Fibroblast of lung (primary cell): ENCODE data around the gene NHERF2. TPM values are rescaled to one million over a fixed set of nuclear protein-coding genes. Genes with fewer than 3 reads are reported as not detected.
A peak's percentile ranks its signal among the peaks of the same experiment; 100 is the strongest.

Experiments used
- DNase-seq, 2 donors: peaks; one replicate each; pipeline versions ENCODE4 v3.0.0 to v3.0.0-alpha.2; 2010; ENCODE audit warnings: low read depth in 2 of 2
- H2AFZ ChIP-seq: 2 replicates; pipeline ENCODE4 v1.5.1; 2012; ENCODE audit warnings: low read length, control low read depth, inconsistent platforms
- H3K27ac ChIP-seq: 2 replicates; pipeline ENCODE4 v1.5.1; 2011; ENCODE audit warnings: low read length, control low read depth; ENCODE audit not compliant: insufficient read depth
- H3K27me3 ChIP-seq: 2 replicates; pipeline ENCODE4 v1.5.1; 2011; ENCODE audit warnings: mild to moderate bottlenecking, low read length; ENCODE audit not compliant: control insufficient read depth, insufficient read depth
- H3K36me3 ChIP-seq: 2 replicates; pipeline ENCODE4 v1.5.1; 2011; ENCODE audit warnings: low read length; ENCODE audit not compliant: control insufficient read depth, insufficient read depth
- H3K4me1 ChIP-seq: 2 replicates; pipeline ENCODE4 v1.5.1; 2011; ENCODE audit warnings: low read length; ENCODE audit not compliant: control insufficient read depth, insufficient read depth; ENCODE audit errors: extremely low read depth
- H3K4me2 ChIP-seq: 2 replicates; pipeline ENCODE4 v1.5.1; 2011; ENCODE audit warnings: low read length, control low read depth; ENCODE audit not compliant: insufficient read depth; ENCODE audit errors: extremely low read depth
- H3K4me3 ChIP-seq, 4 experiments: fragments of 200-600 bp in 1 of 4; sonication (generic) in 1 of 4; replicated peaks in 1 of 4; 2 replicates each; pipeline ENCODE4 v1.5.1; 2011 to 2016; ENCODE audit warnings: low read length in 4 of 4, low read depth in 3 of 4, mild to moderate bottlenecking in 3 of 4, control low read depth in 2 of 4, inconsistent platforms in 1 of 4, mixed read lengths in 1 of 4; ENCODE audit not compliant: insufficient read depth in 1 of 4; ENCODE audit errors: control extremely low read depth in 1 of 4
- H3K79me2 ChIP-seq: 2 replicates; pipeline ENCODE4 v1.5.1; 2012; ENCODE audit warnings: mild to moderate bottlenecking, low read length, inconsistent platforms; ENCODE audit not compliant: control insufficient read depth, insufficient read depth
- H3K9ac ChIP-seq: 2 replicates; pipeline ENCODE4 v1.5.1; 2011; ENCODE audit warnings: mild to moderate bottlenecking, low read length, control low read depth; ENCODE audit not compliant: insufficient read depth
- H3K9me3 ChIP-seq: 2 replicates; pipeline ENCODE4 v1.5.1; 2012; ENCODE audit warnings: low read depth, low read length; ENCODE audit not compliant: control insufficient read depth, insufficient read depth
- H4K20me1 ChIP-seq: 2 replicates; pipeline ENCODE4 v1.5.1; 2011; ENCODE audit warnings: low read length; ENCODE audit not compliant: control insufficient read depth, insufficient read depth; ENCODE audit errors: extremely low read depth
- EZH2 ChIP-seq: IDR thresholded peaks from 2 replicates; pipeline ENCODE4 v1.5.1; 2012; ENCODE audit warnings: low read length, control low read depth, mild to moderate bottlenecking; ENCODE audit errors: missing control alignments
- polyA minus RNA-seq: library from RNA; depleted of rRNA, polyadenylated mRNA; stranded (reverse); fragments of >200 nt; gene quantifications from 2 replicates; pipeline ENCODE4 v1.2.3, GENCODE V29; 2011; ENCODE audit warnings: low replicate concordance
- polyA plus RNA-seq, 2 donors: library from polyadenylated mRNA; depleted of rRNA in 1 of 2; stranded (reverse) in 1 of 2; unstranded in 1 of 2; fragments of >200 nt; gene quantifications; 2 replicates each; pipeline ENCODE4 v1.2.1, GENCODE V29; 2011 to 2012; ENCODE audit warnings: missing spikeins in 1 of 2
- total RNA-seq: library from RNA; depleted of rRNA; stranded (reverse); fragments of >200 nt; gene quantifications from 2 replicates; pipeline ENCODE4 v1.2.1, GENCODE V29; 2014
- TF ChIP-seq, protein P1 (sequence below), 2 donors: IDR thresholded peaks in 1 of 2; conservative IDR thresholded peaks in 1 of 2; 1 replicate in 1 of 2; 2 replicates in 1 of 2; pipeline ENCODE4 v1.5.1; 2011 to 2012; ENCODE audit warnings: low read length in 2 of 2, control low read depth in 1 of 2, inconsistent platforms in 1 of 2, low read depth in 1 of 2, mild to moderate bottlenecking in 1 of 2

The NHERF2 gene
- total RNA-seq (16.9 and 21.5 TPM in 2 replicates), polyA plus RNA-seq (30.7 and 38.0 TPM in 2 replicates), polyA minus RNA-seq (15.5 and 29.6 TPM in 2 replicates)
- polyA plus RNA-seq (2012): 79.5 and 84.8 TPM in 2 replicates

- peaks cover 4% of the 10 kb centered on the region for H3K79me2 ChIP-seq
- H3K27ac ChIP-seq: no peak within 1 kb of the TSS
- peak within 1 kb of the TSS; percentile 7 for H2AFZ ChIP-seq
- peak within 1 kb of the TSS; percentile 53 for H3K9ac ChIP-seq
- H3K4me2 ChIP-seq: peak within 1 kb of the TSS; percentile 99
- H3K4me3 ChIP-seq: peak within 1 kb of the TSS; percentile 56 to 82 (median 67)
- H3K36me3 ChIP-seq: peaks cover 2% of the 10 kb centered on the region
- TF ChIP-seq, protein P1, sequence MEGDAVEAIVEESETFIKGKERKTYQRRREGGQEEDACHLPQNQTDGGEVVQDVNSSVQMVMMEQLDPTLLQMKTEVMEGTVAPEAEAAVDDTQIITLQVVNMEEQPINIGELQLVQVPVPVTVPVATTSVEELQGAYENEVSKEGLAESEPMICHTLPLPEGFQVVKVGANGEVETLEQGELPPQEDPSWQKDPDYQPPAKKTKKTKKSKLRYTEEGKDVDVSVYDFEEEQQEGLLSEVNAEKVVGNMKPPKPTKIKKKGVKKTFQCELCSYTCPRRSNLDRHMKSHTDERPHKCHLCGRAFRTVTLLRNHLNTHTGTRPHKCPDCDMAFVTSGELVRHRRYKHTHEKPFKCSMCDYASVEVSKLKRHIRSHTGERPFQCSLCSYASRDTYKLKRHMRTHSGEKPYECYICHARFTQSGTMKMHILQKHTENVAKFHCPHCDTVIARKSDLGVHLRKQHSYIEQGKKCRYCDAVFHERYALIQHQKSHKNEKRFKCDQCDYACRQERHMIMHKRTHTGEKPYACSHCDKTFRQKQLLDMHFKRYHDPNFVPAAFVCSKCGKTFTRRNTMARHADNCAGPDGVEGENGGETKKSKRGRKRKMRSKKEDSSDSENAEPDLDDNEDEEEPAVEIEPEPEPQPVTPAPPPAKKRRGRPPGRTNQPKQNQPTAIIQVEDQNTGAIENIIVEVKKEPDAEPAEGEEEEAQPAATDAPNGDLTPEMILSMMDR (conservative IDR thresholded peaks at IDR 0.05 in 1 of 2, IDR thresholded peaks at IDR 0.05 in 1 of 2; ENCODE audit: low read depth in 1 of 2, low read length in 2 of 2): no peak
- no peak for TF ChIP-seq EZH2
- H3K4me1 ChIP-seq: peaks cover 23% of the 10 kb centered on the region
- H3K9me3 ChIP-seq: no peaks in the 10 kb centered on the region
- no peaks in the 10 kb centered on the region for H3K27me3 ChIP-seq
- no peaks in the 10 kb centered on the region for H4K20me1 ChIP-seq
- DNase-seq: no peak
Observed at GRCh38 chr16:2026461-2027023, at the start of gene NHERF2. Gene NHERF2, plus strand, starts transcription at chr16:2026902. Its CDS starts 104 bp downstream, at chr16:2027006.

DNA sequence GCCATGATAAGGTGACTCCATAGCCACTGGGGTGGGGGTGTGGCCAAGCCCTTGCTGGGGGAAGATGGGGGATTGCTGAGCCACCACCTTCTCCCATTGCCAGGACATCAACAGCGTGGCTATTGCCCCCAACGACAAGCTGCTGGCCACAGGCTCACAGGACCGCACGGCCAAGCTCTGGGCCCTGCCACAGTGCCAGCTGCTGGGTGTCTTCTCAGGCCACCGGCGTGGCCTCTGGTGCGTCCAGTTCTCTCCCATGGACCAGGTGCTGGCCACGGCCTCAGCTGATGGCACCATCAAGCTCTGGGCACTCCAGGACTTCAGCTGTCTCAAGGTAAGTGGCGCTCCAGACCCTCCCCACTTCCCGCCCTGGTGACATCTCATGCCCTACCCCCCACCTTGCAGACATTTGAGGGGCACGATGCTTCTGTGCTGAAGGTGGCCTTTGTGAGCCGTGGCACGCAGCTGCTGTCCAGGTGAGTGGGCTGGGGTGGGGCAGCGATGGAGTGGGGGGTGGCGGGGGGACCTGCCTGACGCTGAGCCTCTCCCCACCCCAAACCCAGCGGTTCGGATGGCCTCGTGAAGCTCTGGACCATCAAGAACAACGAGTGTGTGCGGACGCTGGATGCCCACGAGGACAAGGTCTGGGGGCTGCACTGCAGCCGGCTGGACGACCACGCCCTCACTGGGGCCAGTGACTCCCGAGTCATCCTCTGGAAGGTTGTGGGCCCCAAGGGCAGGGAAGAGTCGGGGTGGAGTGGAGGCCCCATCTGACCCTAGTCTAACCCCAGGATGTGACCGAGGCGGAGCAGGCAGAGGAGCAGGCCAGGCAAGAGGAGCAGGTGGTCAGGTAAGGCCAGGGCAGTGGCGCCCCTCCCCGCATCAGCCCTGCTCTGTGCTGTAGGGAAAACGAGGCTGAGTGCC is 49.5 kb upstream of the NHERF2 start:
- Histone ChIP-seq H3K4me2 (no peak overlapping the region), H3K4me1 (no peaks in the 10 kb centered on the region), H2AFZ (no peak overlapping the region), H3K9ac (no peak overlapping the region), H3K4me3 (no peak overlapping the region), H3K79me2 (peaks cover 13% of the 10 kb centered on the region), H3K9me3 (no peaks in the 10 kb centered on the region), H3K27me3 (peaks cover 19% of the 10 kb centered on the region), H3K27ac (no peak overlapping the region), H4K20me1 (no peaks in the 10 kb centered on the region), H3K36me3 (peaks cover 37% of the 10 kb centered on the region)
- DNase-seq: no peak
- TF ChIP-seq, protein P1 (conservative IDR thresholded peaks at IDR 0.05 in 1 of 2, IDR thresholded peaks at IDR 0.05 in 1 of 2; ENCODE audit: low read depth in 1 of 2, low read length in 2 of 2): no peak
- TF ChIP-seq EZH2: no peak

GRCh38 chr16:1977875-1978268 is 48.8 kb upstream of the NHERF2 start:
- H3K79me2 ChIP-seq: peaks cover 6% of the 10 kb centered on the region
- peaks cover 19% of the 10 kb centered on the region for H3K27me3 ChIP-seq
- TF ChIP-seq EZH2: no peak
- TF ChIP-seq, protein P1 (conservative IDR thresholded peaks at IDR 0.05 in 1 of 2, IDR thresholded peaks at IDR 0.05 in 1 of 2; ENCODE audit: low read depth in 1 of 2, low read length in 2 of 2): no peak
- no peak overlapping the region for H3K27ac ChIP-seq
- no peaks in the 10 kb centered on the region for H3K4me1 ChIP-seq
- peaks cover 37% of the 10 kb centered on the region for H3K36me3 ChIP-seq
- no peak overlapping the region for H3K9ac ChIP-seq
- no peaks in the 10 kb centered on the region for H4K20me1 ChIP-seq
- H3K9me3 ChIP-seq: no peaks in the 10 kb centered on the region
- no peak for DNase-seq
- H3K4me2 ChIP-seq: no peak overlapping the region
- no peak overlapping the region for H2AFZ ChIP-seq
- H3K4me3 ChIP-seq: no peak overlapping the region
